Neural crest cell (in vitro differentiated cells): ENCODE results near the gene KCNT2. TPM values are rescaled to one million over a fixed set of nuclear protein-coding genes. Genes with fewer than 3 reads are reported as not detected.

ENCODE experiments used
- DNase-seq: peaks from one replicate; pipeline ENCODE4 v3.0.0; 2021; ENCODE audit warnings: low read depth, mixed read lengths, low spot score
- H3K27ac Mint-ChIP-seq: one replicate; pipeline ENCODE4 v1.8.0; 2021; ENCODE audit warnings: mild to moderate bottlenecking, mixed read lengths; ENCODE audit not compliant: unreplicated experiment
- H3K27me3 Mint-ChIP-seq: 2 replicates; pipeline ENCODE4 v1.8.0; 2021; ENCODE audit warnings: low read depth, mild to moderate bottlenecking, mixed read lengths
- H3K36me3 Mint-ChIP-seq: 2 replicates; pipeline ENCODE4 v1.8.0; 2021; ENCODE audit warnings: low read depth, mild to moderate bottlenecking, mixed read lengths
- H3K4me1 Mint-ChIP-seq: 2 replicates; pipeline ENCODE4 v1.8.0; 2021; ENCODE audit warnings: mixed read lengths
- H3K4me3 Mint-ChIP-seq: one replicate; pipeline ENCODE4 v1.8.0; 2021; ENCODE audit warnings: mild to moderate bottlenecking, mixed read lengths
- H3K9me3 Mint-ChIP-seq: 2 replicates; pipeline ENCODE4 v1.8.0; 2021; ENCODE audit warnings: mixed read lengths
- total RNA-seq: library from RNA; stranded (reverse); gene quantifications from 2 replicates; pipeline ENCODE4 v1.2.1, GENCODE V29; 2021
- TF ChIP-seq, protein P1 (sequence below): fragments of 200-600 bp; sonication (generic); conservative IDR thresholded peaks from 2 replicates; pipeline ENCODE4 v1.5.0; 2021; ENCODE audit warnings: antibody characterized with exemption, mild to moderate bottlenecking

Gene KCNT2
- total RNA-seq, 1 donor from 2014 or later = 12.6 TPM

DNA sequence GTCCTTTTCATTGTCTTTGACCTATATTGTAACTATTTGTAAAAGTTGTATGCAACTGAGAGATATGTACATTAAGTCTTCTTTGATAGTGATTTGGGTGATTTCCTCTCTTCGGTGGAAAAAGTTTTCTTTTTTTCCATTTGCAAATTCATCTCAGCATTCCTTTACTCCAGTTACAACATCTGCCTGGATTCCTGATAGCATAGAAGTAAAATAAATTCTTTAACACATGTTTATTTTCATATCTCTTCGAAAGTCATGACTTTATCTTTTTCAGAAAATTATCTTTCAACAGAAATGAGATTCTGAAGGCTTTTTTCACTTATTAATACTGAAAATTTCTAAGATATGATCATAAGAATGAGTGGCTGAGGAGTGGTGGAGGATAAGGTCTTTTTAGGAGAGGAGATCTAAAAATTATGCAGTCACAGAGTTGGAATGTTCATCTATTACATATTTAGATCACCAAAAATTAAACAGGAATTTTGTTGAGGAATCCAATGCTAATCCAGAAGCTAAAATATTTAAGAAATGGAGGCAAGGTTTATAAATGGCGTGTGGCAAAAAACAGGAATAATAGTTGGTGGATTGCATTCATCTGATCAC, 400.5 kb downstream of the KCNT2 start:
- no peaks in the 10 kb centered on the region for H3K27me3 Mint-ChIP-seq
- H3K9me3 Mint-ChIP-seq = peaks cover 7% of the 10 kb centered on the region
- TF ChIP-seq, protein P1, sequence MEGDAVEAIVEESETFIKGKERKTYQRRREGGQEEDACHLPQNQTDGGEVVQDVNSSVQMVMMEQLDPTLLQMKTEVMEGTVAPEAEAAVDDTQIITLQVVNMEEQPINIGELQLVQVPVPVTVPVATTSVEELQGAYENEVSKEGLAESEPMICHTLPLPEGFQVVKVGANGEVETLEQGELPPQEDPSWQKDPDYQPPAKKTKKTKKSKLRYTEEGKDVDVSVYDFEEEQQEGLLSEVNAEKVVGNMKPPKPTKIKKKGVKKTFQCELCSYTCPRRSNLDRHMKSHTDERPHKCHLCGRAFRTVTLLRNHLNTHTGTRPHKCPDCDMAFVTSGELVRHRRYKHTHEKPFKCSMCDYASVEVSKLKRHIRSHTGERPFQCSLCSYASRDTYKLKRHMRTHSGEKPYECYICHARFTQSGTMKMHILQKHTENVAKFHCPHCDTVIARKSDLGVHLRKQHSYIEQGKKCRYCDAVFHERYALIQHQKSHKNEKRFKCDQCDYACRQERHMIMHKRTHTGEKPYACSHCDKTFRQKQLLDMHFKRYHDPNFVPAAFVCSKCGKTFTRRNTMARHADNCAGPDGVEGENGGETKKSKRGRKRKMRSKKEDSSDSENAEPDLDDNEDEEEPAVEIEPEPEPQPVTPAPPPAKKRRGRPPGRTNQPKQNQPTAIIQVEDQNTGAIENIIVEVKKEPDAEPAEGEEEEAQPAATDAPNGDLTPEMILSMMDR = no peak
- H3K4me1 Mint-ChIP-seq = no peaks in the 10 kb centered on the region
- H3K4me3 Mint-ChIP-seq = no peak overlapping the region
- DNase-seq = no peak
- H3K27ac Mint-ChIP-seq = no peak overlapping the region
- H3K36me3 Mint-ChIP-seq = no peaks in the 10 kb centered on the region

DNA sequence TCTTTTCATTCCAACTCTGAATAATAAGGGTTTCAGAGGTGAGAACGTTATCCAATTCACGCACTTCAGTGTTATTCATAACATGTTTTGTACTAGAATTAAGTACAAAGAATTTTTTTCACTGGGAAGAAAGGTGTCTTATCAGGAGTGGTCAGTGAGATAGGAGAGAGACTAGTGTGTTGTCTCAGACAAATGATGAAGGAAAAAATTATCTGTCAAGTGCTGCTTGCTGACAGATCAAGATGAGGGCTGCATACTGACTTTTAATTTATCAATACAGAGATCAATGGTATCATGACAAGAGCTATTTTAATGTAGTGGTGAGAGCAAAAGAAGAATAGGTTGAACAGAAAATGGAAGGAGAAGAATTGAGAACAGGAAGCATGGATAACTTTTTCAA, 402.4 kb downstream of the KCNT2 start:
- H3K27ac Mint-ChIP-seq = no peak overlapping the region
- H3K9me3 Mint-ChIP-seq = peaks cover 7% of the 10 kb centered on the region
- H3K36me3 Mint-ChIP-seq = no peaks in the 10 kb centered on the region
- no peaks in the 10 kb centered on the region for H3K27me3 Mint-ChIP-seq
- H3K4me1 Mint-ChIP-seq = no peaks in the 10 kb centered on the region
- H3K4me3 Mint-ChIP-seq = no peak overlapping the region
- TF ChIP-seq, protein P1 = no peak
- no peak for DNase-seq

GRCh38 chr1:196196486-196196885, 411.8 kb downstream of the KCNT2 start:
- no peaks in the 10 kb centered on the region for H3K27me3 Mint-ChIP-seq
- no peak overlapping the region for H3K27ac Mint-ChIP-seq
- peaks cover 2% of the 10 kb centered on the region for H3K9me3 Mint-ChIP-seq
- H3K4me1 Mint-ChIP-seq = no peaks in the 10 kb centered on the region
- peaks cover 2% of the 10 kb centered on the region for H3K36me3 Mint-ChIP-seq
- TF ChIP-seq, protein P1 = no peak
- no peak for DNase-seq
- no peak overlapping the region for H3K4me3 Mint-ChIP-seq

- Mint-ChIP-seq H3K4me1 (no peaks in the 10 kb centered on the region), H3K4me3 (no peak overlapping the region), H3K36me3 (peaks cover 12% of the 10 kb centered on the region), H3K9me3 (peaks cover 5% of the 10 kb centered on the region), H3K27me3 (no peaks in the 10 kb centered on the region), H3K27ac (no peak overlapping the region)
- no peak for DNase-seq
- TF ChIP-seq, protein P1 = no peak
Observed at GRCh38 chr1:196193896-196194559, 414.2 kb downstream of the KCNT2 start.

DNA sequence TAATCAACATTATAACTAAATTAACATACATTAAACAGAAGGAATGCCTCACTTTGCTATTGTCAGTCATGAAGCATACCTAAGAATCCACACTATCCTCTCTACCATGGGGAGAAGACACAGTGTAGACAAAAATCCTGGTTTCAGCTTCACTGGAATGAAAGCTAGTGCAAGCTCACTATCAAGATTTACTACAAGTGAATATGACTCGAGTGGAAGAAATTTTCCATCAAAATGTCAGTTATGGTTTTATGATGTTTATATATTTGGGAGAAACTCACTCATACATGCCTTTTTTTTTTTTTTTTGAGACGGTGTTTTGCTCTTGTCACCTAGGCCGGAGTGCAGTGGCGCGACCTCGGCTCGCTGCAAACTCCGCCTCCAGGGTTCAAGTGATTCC, 424.3 kb downstream of the KCNT2 start:
- TF ChIP-seq, protein P1 = no peak
- Mint-ChIP-seq H3K27ac (no peak overlapping the region), H3K36me3 (no peaks in the 10 kb centered on the region), H3K27me3 (no peaks in the 10 kb centered on the region), H3K4me3 (no peak overlapping the region), H3K9me3 (no peaks in the 10 kb centered on the region), H3K4me1 (peaks cover 18% of the 10 kb centered on the region)
- DNase-seq = no peak
